Loucy (cell line): Measurements from ENCODE around the gene ACVR2B.

Experiments used
- CTCF ChIP-seq: fragments of 200-600 bp; sonication (generic); conservative IDR thresholded peaks from 2 replicates; pipeline ENCODE4 v1.5.1; 2014; ENCODE audit warnings: mild to moderate bottlenecking, antibody characterized with exemption, low read length
- EZH2phosphoT487 ChIP-seq: fragments of 200-600 bp; IDR thresholded peaks from 2 replicates; pipeline ENCODE4 v1.6.1; 2018; ENCODE audit warnings: antibody characterized with exemption, mild to moderate bottlenecking, moderate library complexity, borderline replicate concordance

GRCh38 chr3:38479431-38480092 is 25.9 kb downstream of the ACVR2B start:
- TF ChIP-seq CTCF: peak; percentile 97
- no peak for TF ChIP-seq EZH2phosphoT487
